Measurements from ENCODE around the gene TP73. TPM values are rescaled to one million over a fixed set of nuclear protein-coding genes. Genes with fewer than 3 reads are reported as not detected.

TP73 gene
- polyA plus RNA-seq, 1 experiment, result not detected

- Histone ChIP-seq H3K27me3 (ENCODE audit: control insufficient read depth, insufficient read depth, low read length) (peaks cover 60% of the 10 kb centered on the region), H3K9me3 (ENCODE audit: control insufficient read depth, insufficient read depth, low read length) (peaks cover 4% of the 10 kb centered on the region; the same call in 1 of the 2 replicates), H3K27ac (ENCODE audit: low read depth, low read length) (no peak overlapping the region), H3K4me3 (ENCODE audit: low read depth, low read length) (no peak overlapping the region)
- no peak for TF ChIP-seq CTCF (IDR thresholded peaks at IDR 0.05; ENCODE audit: low read depth, low read length)
- ChIA-PET POLR2A (no interaction called here), CTCF (interaction anchor here (1.2 kb wide), 1 partner anchor 200 kb away, joined by 3 read pairs; no protein-coding TSS in a partner anchor)
- no peak for DNase-seq (ENCODE audit: low read depth, low spot score)
Measured at GRCh38 chr1:3653286-3653618, 936 bp downstream of the TP73 start.

- H3K27ac ChIP-seq (ENCODE audit: low read depth, low read length), result no peak overlapping the region
- H3K4me3 ChIP-seq (ENCODE audit: low read depth, low read length), result no peak overlapping the region
- DNase-seq (ENCODE audit: low read depth, low spot score), result no peak
- H3K9me3 ChIP-seq (ENCODE audit: control insufficient read depth, insufficient read depth, low read length), result peaks cover 4% of the 10 kb centered on the region; the same call in 1 of the 2 replicates
- H3K27me3 ChIP-seq (ENCODE audit: control insufficient read depth, insufficient read depth, low read length), result peaks cover 67% of the 10 kb centered on the region
- ChIA-PET CTCF (no interaction called here), POLR2A (no interaction called here)
- TF ChIP-seq CTCF (IDR thresholded peaks at IDR 0.05; ENCODE audit: low read depth, low read length), result no peak
Measured at GRCh38 chr1:3654549-3655281, 2.4 kb downstream of the TP73 start.

GRCh38 chr1:3656450-3657095 lies 4.3 kb downstream of the TP73 start:
- Histone ChIP-seq H3K9me3 (ENCODE audit: control insufficient read depth, insufficient read depth, low read length) (no peaks in the 10 kb centered on the region; the same call in 1 of the 2 replicates), H3K27me3 (ENCODE audit: control insufficient read depth, insufficient read depth, low read length) (peaks cover 62% of the 10 kb centered on the region), H3K27ac (ENCODE audit: low read depth, low read length) (no peak overlapping the region), H3K4me3 (ENCODE audit: low read depth, low read length) (no peak overlapping the region)
- no peak for TF ChIP-seq CTCF (IDR thresholded peaks at IDR 0.05; ENCODE audit: low read depth, low read length)
- POLR2A ChIA-PET, result no interaction called here
- CTCF ChIA-PET, result interaction anchor here (0.8 kb wide), 1 partner anchor 68 kb away, joined by 3 read pairs; no protein-coding TSS in a partner anchor
- no peak for DNase-seq (ENCODE audit: low read depth, low spot score)

GRCh38 chr1:3657096-3657475 lies 4.8 kb downstream of the TP73 start:
- peaks cover 60% of the 10 kb centered on the region for H3K27me3 ChIP-seq (ENCODE audit: control insufficient read depth, insufficient read depth, low read length)
- ChIA-PET CTCF (interaction anchor here (0.8 kb wide), 1 partner anchor 68 kb away, joined by 3 read pairs; no protein-coding TSS in a partner anchor), POLR2A (no interaction called here)
- no peak for DNase-seq (ENCODE audit: low read depth, low spot score)
- no peak for TF ChIP-seq CTCF (IDR thresholded peaks at IDR 0.05; ENCODE audit: low read depth, low read length)
- no peaks in the 10 kb centered on the region; the same call in 1 of the 2 replicates for H3K9me3 ChIP-seq (ENCODE audit: control insufficient read depth, insufficient read depth, low read length)
- no peak overlapping the region for H3K4me3 ChIP-seq (ENCODE audit: low read depth, low read length)
- no peak overlapping the region for H3K27ac ChIP-seq (ENCODE audit: low read depth, low read length)

- Histone ChIP-seq H3K27me3 (ENCODE audit: control insufficient read depth, insufficient read depth, low read length) (peaks cover 61% of the 10 kb centered on the region), H3K4me3 (ENCODE audit: low read depth, low read length) (no peak overlapping the region), H3K27ac (ENCODE audit: low read depth, low read length) (no peak overlapping the region), H3K9me3 (ENCODE audit: control insufficient read depth, insufficient read depth, low read length) (no peaks in the 10 kb centered on the region; the same call in 1 of the 2 replicates)
- ChIA-PET CTCF (no interaction called here), POLR2A (no interaction called here)
- DNase-seq (ENCODE audit: low read depth, low spot score), result no peak
- no peak for TF ChIP-seq CTCF (IDR thresholded peaks at IDR 0.05; ENCODE audit: low read depth, low read length)
Measured at GRCh38 chr1:3657578-3658230, 5.4 kb downstream of the TP73 start.
